Endodermal cell (in vitro differentiated cells): Measurements from ENCODE around the gene UNC45A. TPM values are rescaled to one million over a fixed set of nuclear protein-coding genes. Genes with fewer than 3 reads are reported as not detected.

Experiments
- DNase-seq: peaks from one replicate; pipeline ENCODE4 v3.0.0-alpha.2; 2017
- H3K27ac ChIP-seq: 2 replicates; pipeline ENCODE4 v1.5.1; 2013; ENCODE audit warnings: mild to moderate bottlenecking, low read depth, low read length, moderate library complexity
- H3K27me3 ChIP-seq: 2 replicates; pipeline ENCODE4 v1.6.1; 2013; ENCODE audit warnings: mild to moderate bottlenecking, low read length, moderate library complexity; ENCODE audit not compliant: insufficient read depth, control insufficient read depth, poor library complexity, severe bottlenecking
- H3K36me3 ChIP-seq: 2 replicates; pipeline ENCODE4 v1.7.0; 2013; ENCODE audit warnings: mild to moderate bottlenecking, low read length, moderate library complexity; ENCODE audit not compliant: control insufficient read depth, insufficient read depth
- H3K4me1 ChIP-seq: one replicate; pipeline ENCODE4 v1.7.0; 2013; ENCODE audit warnings: low read length; ENCODE audit not compliant: control insufficient read depth, insufficient read depth
- H3K4me3 ChIP-seq: 2 replicates; pipeline ENCODE4 v1.5.1; 2013; ENCODE audit warnings: mild to moderate bottlenecking, low read length, moderate library complexity
- H3K9ac ChIP-seq: 2 replicates; pipeline ENCODE4 v1.6.1; 2013; ENCODE audit warnings: mild to moderate bottlenecking, low read length, moderate library complexity; ENCODE audit not compliant: poor library complexity, severe bottlenecking; ENCODE audit errors: extremely low read depth
- H3K9me3 ChIP-seq: 2 replicates; pipeline ENCODE4 v1.6.1; 2013; ENCODE audit warnings: mild to moderate bottlenecking, low read length, moderate library complexity; ENCODE audit not compliant: control insufficient read depth
- H3K27ac Mint-ChIP-seq: 2 replicates; pipeline ENCODE4 v1.8.0; 2020; ENCODE audit warnings: mixed read lengths
- H3K27me3 Mint-ChIP-seq: 2 replicates; pipeline ENCODE4 v1.8.0; 2021; ENCODE audit warnings: mild to moderate bottlenecking, mixed read lengths; ENCODE audit not compliant: insufficient read depth
- H3K36me3 Mint-ChIP-seq: 2 replicates; pipeline ENCODE4 v1.8.0; 2020; ENCODE audit warnings: low read depth, mixed read lengths
- H3K4me1 Mint-ChIP-seq: 2 replicates; pipeline ENCODE4 v1.8.0; 2020; ENCODE audit warnings: mixed read lengths
- H3K4me3 Mint-ChIP-seq: 2 replicates; pipeline ENCODE4 v1.8.0; 2020; ENCODE audit warnings: mild to moderate bottlenecking, moderate library complexity, mixed read lengths
- H3K9me3 Mint-ChIP-seq: 2 replicates; pipeline ENCODE4 v1.8.0; 2020; ENCODE audit warnings: mild to moderate bottlenecking, mixed read lengths
- CTCF ChIP-seq: fragments of 200-600 bp; sonication (generic); conservative IDR thresholded peaks from 2 replicates; pipeline ENCODE4 v1.5.0; 2021; ENCODE audit warnings: antibody characterized with exemption, mild to moderate bottlenecking
- WGBS, 2 experiments: methylation state at CpG; one replicate each; pipeline versions ENCODE4 v1.1.5 to v1.1.7; 2013; ENCODE audit warnings: missing lambda C conversion rate in 2 of 2, mixed read lengths in 1 of 2; ENCODE audit not compliant: insufficient coverage in 1 of 2, insufficient read length in 1 of 2; 5-methylcytosine and 5-hydroxymethylcytosine counted together
- total RNA-seq, 2 donors: library from RNA; stranded (reverse); fragmentation: NEBNext Ultra II Directional in 1 of 2; extraction: Animal tissue kit (Norgen Biotek cat#: 25700) in 1 of 2; gene quantifications; 2 replicates in 1 of 2; 3 replicates in 1 of 2; pipeline ENCODE4 v1.2.1, GENCODE V29; 2021

UNC45A gene
- total RNA-seq, 2 donors from 2014 or later = 92.5 to 96.6 TPM

- 94 to 95% methylated on average over 12 to 30 of the region's 30 CpGs for WGBS, 2 experiments
- DNase-seq = no peak
- no peak for TF ChIP-seq CTCF
- no peak overlapping the region for H3K27ac Mint-ChIP-seq
- no peaks in the 10 kb centered on the region for H3K9me3 Mint-ChIP-seq
- H3K4me1 Mint-ChIP-seq = no peaks in the 10 kb centered on the region
- no peak overlapping the region for H3K9ac ChIP-seq
- H3K4me3 ChIP-seq = no peak overlapping the region
- H3K9me3 ChIP-seq = no peaks in the 10 kb centered on the region
- H3K27ac ChIP-seq = no peak overlapping the region
- peaks cover 35% of the 10 kb centered on the region for H3K36me3 Mint-ChIP-seq
- H3K4me3 Mint-ChIP-seq = no peak overlapping the region
- H3K4me1 ChIP-seq = no peaks in the 10 kb centered on the region
- peaks cover 54% of the 10 kb centered on the region for H3K36me3 ChIP-seq
- no peaks in the 10 kb centered on the region for H3K27me3 Mint-ChIP-seq
- H3K27me3 ChIP-seq = no peaks in the 10 kb centered on the region
Measured at GRCh38 chr15:90911906-90912769, 22.9 kb upstream of the UNC45A start.

- H3K9me3 ChIP-seq = no peaks in the 10 kb centered on the region
- no peak overlapping the region for H3K4me3 ChIP-seq
- 94 to 100% methylated on average over 1 to 7 of the region's 7 CpGs for WGBS, 2 experiments
- no peak overlapping the region for H3K27ac ChIP-seq
- peaks cover 48% of the 10 kb centered on the region for H3K36me3 ChIP-seq
- no peaks in the 10 kb centered on the region for H3K4me1 ChIP-seq
- Mint-ChIP-seq H3K4me1 (no peaks in the 10 kb centered on the region), H3K9me3 (no peaks in the 10 kb centered on the region), H3K27me3 (no peaks in the 10 kb centered on the region), H3K36me3 (peaks cover 34% of the 10 kb centered on the region), H3K4me3 (no peak overlapping the region), H3K27ac (no peak overlapping the region)
- no peak overlapping the region for H3K9ac ChIP-seq
- DNase-seq = no peak
- no peaks in the 10 kb centered on the region for H3K27me3 ChIP-seq
- no peak for TF ChIP-seq CTCF
Measured at GRCh38 chr15:90912770-90913075, 22.4 kb upstream of the UNC45A start.

GRCh38 chr15:90913398-90913944, 21.6 kb upstream of the UNC45A start:
- no peaks in the 10 kb centered on the region for H3K27me3 Mint-ChIP-seq
- no peaks in the 10 kb centered on the region for H3K9me3 ChIP-seq
- TF ChIP-seq CTCF = no peak
- no peak overlapping the region for H3K27ac ChIP-seq
- no peaks in the 10 kb centered on the region for H3K9me3 Mint-ChIP-seq
- no peak overlapping the region for H3K4me3 Mint-ChIP-seq
- no peak overlapping the region for H3K9ac ChIP-seq
- no peaks in the 10 kb centered on the region for H3K4me1 Mint-ChIP-seq
- no peaks in the 10 kb centered on the region for H3K27me3 ChIP-seq
- H3K4me1 ChIP-seq = no peaks in the 10 kb centered on the region
- H3K4me3 ChIP-seq = no peak overlapping the region
- H3K27ac Mint-ChIP-seq = no peak overlapping the region
- H3K36me3 Mint-ChIP-seq = peaks cover 38% of the 10 kb centered on the region
- DNase-seq = no peak
- peaks cover 50% of the 10 kb centered on the region for H3K36me3 ChIP-seq
- 92 to 98% methylated on average over 9 to 12 of the region's 12 CpGs for WGBS, 2 experiments
